Keratinocyte (primary cell): ENCODE measurements around the gene CSRNP2. TPM values are rescaled to one million over a fixed set of nuclear protein-coding genes. Genes with fewer than 3 reads are reported as not detected.

ENCODE experiments used
- DNase-seq: peaks from one replicate; pipeline ENCODE4 v3.0.0-alpha.2; 2011; ENCODE audit warnings: low read depth, missing footprints, low spot score
- FAIRE-seq: peaks from 2 replicates; lab custom pipeline; 2011; peaks lifted over from hg19 to GRCh38; lab: Jason Lieb, UNC
- H2AFZ ChIP-seq: 2 replicates; pipeline ENCODE4 v1.6.0; 2012; ENCODE audit warnings: low read length, control low read depth, inconsistent platforms; ENCODE audit not compliant: control insufficient read depth
- H3K27ac ChIP-seq: 2 replicates; pipeline ENCODE4 v1.5.1; 2011; ENCODE audit warnings: low read length; ENCODE audit not compliant: control insufficient read depth, insufficient read depth
- H3K27me3 ChIP-seq: 3 replicates; pipeline ENCODE4 v1.6.0; 2011; ENCODE audit warnings: low read length; ENCODE audit not compliant: control insufficient read depth, insufficient read depth; ENCODE audit errors: extremely low read depth
- H3K36me3 ChIP-seq, 2 experiments: 2 replicates in 1 of 2; 3 replicates in 1 of 2; pipeline ENCODE4 v1.5.1; 2011; ENCODE audit warnings: low read length in 2 of 2, mild to moderate bottlenecking in 1 of 2; ENCODE audit not compliant: control insufficient read depth in 2 of 2, insufficient read depth in 2 of 2; ENCODE audit errors: extremely low read depth in 1 of 2
- H3K4me1 ChIP-seq: 3 replicates; pipeline ENCODE4 v1.5.1; 2011; ENCODE audit warnings: low read length; ENCODE audit not compliant: control insufficient read depth, insufficient read depth; ENCODE audit errors: extremely low read depth
- H3K4me2 ChIP-seq: 3 replicates; pipeline ENCODE4 v1.6.0; 2011; ENCODE audit warnings: low read depth, low read length; ENCODE audit not compliant: control insufficient read depth, insufficient read depth; ENCODE audit errors: extremely low read depth
- H3K4me3 ChIP-seq, 3 experiments: fragments of 200-600 bp in 1 of 3; sonication (generic) in 1 of 3; 2 replicates in 2 of 3; 3 replicates in 1 of 3; pipeline ENCODE4 v1.5.1; 2011 to 2016; ENCODE audit warnings: low read length in 3 of 3, mild to moderate bottlenecking in 3 of 3, control low read depth in 2 of 3, inconsistent platforms in 1 of 3, low read depth in 1 of 3, mixed read lengths in 1 of 3, mixed run types in 1 of 3, moderate library complexity in 1 of 3; ENCODE audit not compliant: control insufficient read depth in 2 of 3, insufficient read depth in 2 of 3; ENCODE audit errors: extremely low read depth in 1 of 3
- H3K79me2 ChIP-seq: 2 replicates; pipeline ENCODE4 v1.6.0; 2012; ENCODE audit warnings: low read length; ENCODE audit not compliant: control insufficient read depth, insufficient read depth
- H3K9ac ChIP-seq: 3 replicates; pipeline ENCODE4 v1.6.0; 2011; ENCODE audit warnings: low read length; ENCODE audit not compliant: control insufficient read depth, insufficient read depth; ENCODE audit errors: extremely low read depth
- H3K9me1 ChIP-seq: 3 replicates; pipeline ENCODE4 v1.6.0; 2011; ENCODE audit warnings: low read length; ENCODE audit not compliant: control insufficient read depth, insufficient read depth; ENCODE audit errors: extremely low read depth
- H3K9me3 ChIP-seq: 2 replicates; pipeline ENCODE4 v1.5.1; 2012; ENCODE audit warnings: low read depth, low read length; ENCODE audit not compliant: control insufficient read depth
- H4K20me1 ChIP-seq: 3 replicates; pipeline ENCODE4 v1.6.0; 2011; ENCODE audit warnings: low read length; ENCODE audit not compliant: control insufficient read depth, insufficient read depth; ENCODE audit errors: extremely low read depth
- EZH2 ChIP-seq: IDR thresholded peaks from one replicate; pipeline ENCODE4 v1.6.1; 2012; ENCODE audit warnings: inconsistent platforms, mild to moderate bottlenecking, low read length, moderate library complexity
- dilution Hi-C: fragments of 300-500 bp; cut with MboI; formaldehyde crosslinking; loops from one replicate; pipeline ENCODE4 v1.7.0; 2020; ENCODE audit warnings: low sequenced_read_pairs; ENCODE audit not compliant: extremely low pct_ligation_motif_present
- polyA plus RNA-seq, 5 experiments: library from polyadenylated mRNA; depleted of rRNA in 3 of 5; stranded (reverse) in 3 of 5; stranded (forward) in 1 of 5; unstranded in 1 of 5; fragments of >200 nt; gene quantifications; 1 replicate in 1 of 5; 2 replicates in 3 of 5; 3 replicates in 1 of 5; pipeline versions ENCODE4 v1.2.1 to v1.2.3, GENCODE V29; 2011 to 2012; ENCODE audit warnings: missing spikeins in 2 of 5, low read depth in 1 of 5, low replicate concordance in 1 of 5
- TF ChIP-seq, protein P1 (sequence below), 3 experiments: IDR thresholded peaks in 1 of 3; conservative IDR thresholded peaks in 1 of 3; optimal IDR thresholded peaks in 1 of 3; 2 replicates in 2 of 3; 3 replicates in 1 of 3; pipeline versions ENCODE3 to v1.5.1; 2011; ENCODE audit warnings: low read length in 3 of 3, mild to moderate bottlenecking in 3 of 3, moderate library complexity in 2 of 3, control low read depth in 1 of 3, inconsistent platforms in 1 of 3; ENCODE audit not compliant: insufficient read depth in 2 of 3; ENCODE audit errors: extremely low read depth in 1 of 3

Gene CSRNP2
- polyA plus RNA-seq, 1 donor (not counting 4 experiments of a cell fraction or from before 2014, with no cell fraction given) = 18.4 TPM

DNA sequence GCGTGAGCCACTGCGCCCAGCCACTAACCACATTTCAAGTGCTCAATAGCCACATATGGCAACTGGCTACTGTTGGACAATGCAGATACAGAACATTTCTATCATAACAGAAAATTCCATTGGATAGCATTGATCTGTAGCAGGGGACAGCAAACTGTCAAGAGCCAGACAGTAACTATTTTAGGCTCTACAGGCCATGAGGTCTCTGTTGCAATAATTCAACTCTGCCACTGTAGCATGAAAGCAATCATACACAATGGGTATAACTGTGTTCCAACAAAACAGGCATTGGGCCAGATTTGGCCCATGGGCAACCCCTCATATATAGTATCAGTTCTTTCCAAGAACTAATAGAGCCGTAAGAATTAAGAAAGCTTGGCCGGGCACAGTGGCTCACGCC is 8.0 kb downstream of the CSRNP2 start:
- H2AFZ ChIP-seq = no peak overlapping the region
- FAIRE-seq (no peak), DNase-seq (no peak)
- no peak overlapping the region for H3K4me2 ChIP-seq
- dilution Hi-C loops = no loop called here
- H3K4me3 ChIP-seq = no peak overlapping the region
- H3K27ac ChIP-seq = no peak overlapping the region
- no peak overlapping the region for H3K9ac ChIP-seq
- peaks cover 20% of the 10 kb centered on the region for H3K79me2 ChIP-seq
- H3K9me3 ChIP-seq = no peaks in the 10 kb centered on the region
- H3K4me1 ChIP-seq = no peaks in the 10 kb centered on the region
- H4K20me1 ChIP-seq = no peaks in the 10 kb centered on the region
- TF ChIP-seq, protein P1, sequence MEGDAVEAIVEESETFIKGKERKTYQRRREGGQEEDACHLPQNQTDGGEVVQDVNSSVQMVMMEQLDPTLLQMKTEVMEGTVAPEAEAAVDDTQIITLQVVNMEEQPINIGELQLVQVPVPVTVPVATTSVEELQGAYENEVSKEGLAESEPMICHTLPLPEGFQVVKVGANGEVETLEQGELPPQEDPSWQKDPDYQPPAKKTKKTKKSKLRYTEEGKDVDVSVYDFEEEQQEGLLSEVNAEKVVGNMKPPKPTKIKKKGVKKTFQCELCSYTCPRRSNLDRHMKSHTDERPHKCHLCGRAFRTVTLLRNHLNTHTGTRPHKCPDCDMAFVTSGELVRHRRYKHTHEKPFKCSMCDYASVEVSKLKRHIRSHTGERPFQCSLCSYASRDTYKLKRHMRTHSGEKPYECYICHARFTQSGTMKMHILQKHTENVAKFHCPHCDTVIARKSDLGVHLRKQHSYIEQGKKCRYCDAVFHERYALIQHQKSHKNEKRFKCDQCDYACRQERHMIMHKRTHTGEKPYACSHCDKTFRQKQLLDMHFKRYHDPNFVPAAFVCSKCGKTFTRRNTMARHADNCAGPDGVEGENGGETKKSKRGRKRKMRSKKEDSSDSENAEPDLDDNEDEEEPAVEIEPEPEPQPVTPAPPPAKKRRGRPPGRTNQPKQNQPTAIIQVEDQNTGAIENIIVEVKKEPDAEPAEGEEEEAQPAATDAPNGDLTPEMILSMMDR (optimal IDR thresholded peaks at IDR 0.05 in 1 of 3, IDR thresholded peaks at IDR 0.05 in 1 of 3, conservative IDR thresholded peaks at IDR 0.05 in 1 of 3; ENCODE audit: extremely low read depth in 1 of 3, insufficient read depth in 2 of 3, low read length in 3 of 3) = no peak
- TF ChIP-seq EZH2 = no peak
- H3K36me3 ChIP-seq = peaks cover 12 to 13% of the 10 kb centered on the region in 2 experiments
- no peaks in the 10 kb centered on the region for H3K9me1 ChIP-seq
- no peaks in the 10 kb centered on the region for H3K27me3 ChIP-seq

DNA sequence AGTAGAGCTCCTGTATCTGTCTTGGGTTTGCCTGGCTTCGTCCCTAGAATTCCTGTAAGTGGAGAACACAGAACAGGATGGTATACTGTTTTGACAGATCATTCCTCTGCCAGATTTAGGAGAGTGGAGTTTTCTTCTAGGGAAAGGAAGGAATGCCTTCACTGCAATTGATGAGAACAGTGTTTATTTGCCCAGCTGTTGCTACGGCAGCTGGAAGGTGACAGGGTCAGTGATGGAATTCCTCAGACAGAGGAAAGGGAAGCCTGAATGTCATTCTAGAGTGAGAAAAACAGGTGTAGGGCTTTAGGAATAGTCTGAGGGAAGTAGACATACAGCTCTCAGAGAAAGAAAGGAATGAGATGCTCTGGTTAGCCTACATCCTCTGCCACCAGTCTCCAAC is 11.7 kb downstream of the CSRNP2 start:
- Histone ChIP-seq H3K9me3 (no peaks in the 10 kb centered on the region), H3K9me1 (no peaks in the 10 kb centered on the region), H3K36me3 (peaks cover 21 to 30% of the 10 kb centered on the region in 2 experiments), H3K4me2 (no peak overlapping the region), H3K27ac (no peak overlapping the region), H4K20me1 (no peaks in the 10 kb centered on the region), H2AFZ (no peak overlapping the region), H3K27me3 (no peaks in the 10 kb centered on the region), H3K4me3 (no peak overlapping the region), H3K4me1 (peaks cover 3% of the 10 kb centered on the region), H3K9ac (no peak overlapping the region), H3K79me2 (peaks cover 5% of the 10 kb centered on the region)
- FAIRE-seq (no peak), DNase-seq (no peak)
- dilution Hi-C loops = no loop called here
- TF ChIP-seq, protein P1 (optimal IDR thresholded peaks at IDR 0.05 in 1 of 3, IDR thresholded peaks at IDR 0.05 in 1 of 3, conservative IDR thresholded peaks at IDR 0.05 in 1 of 3; ENCODE audit: extremely low read depth in 1 of 3, insufficient read depth in 2 of 3, low read length in 3 of 3) = no peak
- TF ChIP-seq EZH2 = no peak
